Measurements from ENCODE around the gene TRAK1. TPM values are rescaled to one million over a fixed set of nuclear protein-coding genes. Genes with fewer than 3 reads are reported as not detected.

Gene TRAK1
- total RNA-seq, 1 experiment from 2014 or later = 46.8 TPM

- Histone ChIP-seq H3K36me3 (ENCODE audit: low read depth) (no peaks in the 10 kb centered on the region), H3K4me2 (peak overlapping the region; percentile 78), H3K27ac (peak overlapping the region; percentile 84), H4K20me1 (ENCODE audit: insufficient read depth) (no peaks in the 10 kb centered on the region), H3F3A (ENCODE audit: insufficient read depth, low read depth) (peaks cover 26% of the 10 kb centered on the region), H3K9me2 (ENCODE audit: insufficient read depth) (no peaks in the 10 kb centered on the region), H3K27me3 (ENCODE audit: insufficient read depth, low read depth) (no peaks in the 10 kb centered on the region; the same call in 1 of the 2 replicates), H3K79me2 (ENCODE audit: low read depth) (no peaks in the 10 kb centered on the region), H3K4me1 (replicated peaks; ENCODE audit: insufficient read depth) (peaks cover 30% of the 10 kb centered on the region), H2AFZ (peak overlapping the region; percentile 83), H3K9me3 (ENCODE audit: insufficient read depth, low read depth) (no peaks in the 10 kb centered on the region), H3K4me3 (peak overlapping the region; percentile 55)
- DNase-seq = peak; percentile 35 to 57
- BruUV-seq (replicated peaks) = no TSS peak
- intact Hi-C loops (cut with micrococcal nuclease; ENCODE audit: unreplicated experiment) = no loop called here
- POLR2A ChIA-PET (ENCODE audit: unreplicated experiment) = no interaction called here
- CTCF ChIA-PET = interaction anchor here (0.6 to 1.3 kb wide), 2 partner anchors 16 to 420 kb away, joined by 3 to 4 read pairs; no protein-coding TSS in a partner anchor
- TF ChIP-seq CTCF (conservative IDR thresholded peaks at IDR 0.05) (no peak), EZH2 (IDR thresholded peaks at IDR 0.05; ENCODE audit: low read depth) (no peak)
These were observed 172.5 kb downstream of the TRAK1 start for GRCh38 chr3:42263354-42264346.

- POLR2A ChIA-PET (ENCODE audit: unreplicated experiment) = no interaction called here
- BruUV-seq (replicated peaks) = TSS peak; percentile 19
- H3K4me1 ChIP-seq (replicated peaks; ENCODE audit: insufficient read depth) = peaks cover 30% of the 10 kb centered on the region
- no peak overlapping the region for H3K27ac ChIP-seq
- CTCF ChIA-PET = interaction anchor here (1.3 kb wide), 1 partner anchor 17 kb away, joined by 3 read pairs; no protein-coding TSS in a partner anchor
- H3K9me3 ChIP-seq (ENCODE audit: insufficient read depth, low read depth) = no peaks in the 10 kb centered on the region
- TF ChIP-seq CTCF (conservative IDR thresholded peaks at IDR 0.05) = no peak
- no peak for TF ChIP-seq EZH2 (IDR thresholded peaks at IDR 0.05; ENCODE audit: low read depth)
- peaks cover 4% of the 10 kb centered on the region for H3K27me3 ChIP-seq (ENCODE audit: insufficient read depth, low read depth)
- intact Hi-C loops (cut with micrococcal nuclease; ENCODE audit: unreplicated experiment) = no loop called here
- no peaks in the 10 kb centered on the region for H3K79me2 ChIP-seq (ENCODE audit: low read depth)
- H3F3A ChIP-seq (ENCODE audit: insufficient read depth, low read depth) = peaks cover 26% of the 10 kb centered on the region
- H3K4me3 ChIP-seq = peak overlapping the region; percentile 55; the same call in 1 of the 2 replicates
- DNase-seq = peak in 1 of 2 experiments; percentile 42
- peak overlapping the region; percentile 78 for H3K4me2 ChIP-seq
- no peaks in the 10 kb centered on the region for H3K36me3 ChIP-seq (ENCODE audit: low read depth)
- peak overlapping the region; percentile 83; the same call in 1 of the 2 replicates for H2AFZ ChIP-seq
- no peaks in the 10 kb centered on the region for H3K9me2 ChIP-seq (ENCODE audit: insufficient read depth)
- no peaks in the 10 kb centered on the region for H4K20me1 ChIP-seq (ENCODE audit: insufficient read depth)
These were observed 173.4 kb downstream of the TRAK1 start for GRCh38 chr3:42264399-42265058.
